Memory B cell (primary cell): Measurements from ENCODE around the gene BCOR.
A peak's percentile ranks its signal among the peaks of the same experiment; 100 is the strongest.

Experiments used
- ATAC-seq: fragments of 150-1000 bp; cut with Tn5 transposase; 2 replicates; pipeline ENCODE4 v1.10.0; 2021; ENCODE audit warnings: low read depth, mild to moderate bottlenecking, moderate library complexity
- DNase-seq, 2 donors: peaks; one replicate each; pipeline ENCODE4 v3.0.0; 2022; ENCODE audit warnings: low spot score in 2 of 2
- H3K27ac Mint-ChIP-seq: one replicate; pipeline ENCODE4 v1.8.0; 2022; ENCODE audit warnings: mild to moderate bottlenecking, moderate library complexity, mixed read lengths
- H3K27me3 Mint-ChIP-seq: one replicate; pipeline ENCODE4 v1.8.0; 2022; ENCODE audit warnings: mixed read lengths
- H3K36me3 Mint-ChIP-seq: one replicate; pipeline ENCODE4 v1.8.0; 2022; ENCODE audit warnings: mild to moderate bottlenecking, mixed read lengths
- H3K4me1 Mint-ChIP-seq: one replicate; pipeline ENCODE4 v1.8.0; 2022; ENCODE audit warnings: mixed read lengths
- H3K4me3 Mint-ChIP-seq: one replicate; pipeline ENCODE4 v1.8.0; 2022; ENCODE audit warnings: mild to moderate bottlenecking, moderate library complexity, mixed read lengths
- H3K9me3 Mint-ChIP-seq: one replicate; pipeline ENCODE4 v1.8.0; 2022; ENCODE audit warnings: mixed read lengths

BCOR gene

GRCh38 chrX:40106676-40107290 lies 9.0 kb upstream of the BCOR start:
- H3K27me3 Mint-ChIP-seq, result no peaks in the 10 kb centered on the region
- no peaks in the 10 kb centered on the region for H3K36me3 Mint-ChIP-seq
- peak overlapping the region; percentile 38 for H3K27ac Mint-ChIP-seq
- peaks cover 5% of the 10 kb centered on the region for H3K4me1 Mint-ChIP-seq
- no peak for DNase-seq
- no peak for ATAC-seq
- peak overlapping the region; percentile 87 for H3K4me3 Mint-ChIP-seq
- no peaks in the 10 kb centered on the region for H3K9me3 Mint-ChIP-seq

GRCh38 chrX:40105835-40106675 lies 8.3 kb upstream of the BCOR start:
- H3K4me1 Mint-ChIP-seq, result peaks cover 5% of the 10 kb centered on the region
- H3K27me3 Mint-ChIP-seq, result no peaks in the 10 kb centered on the region
- ATAC-seq (peak; percentile 42), DNase-seq (peak; percentile 35 to 38)
- no peaks in the 10 kb centered on the region for H3K36me3 Mint-ChIP-seq
- H3K27ac Mint-ChIP-seq, result peak overlapping the region; percentile 38
- H3K4me3 Mint-ChIP-seq, result peak overlapping the region; percentile 87
- no peaks in the 10 kb centered on the region for H3K9me3 Mint-ChIP-seq

- Mint-ChIP-seq H3K36me3 (no peaks in the 10 kb centered on the region), H3K27me3 (no peaks in the 10 kb centered on the region), H3K27ac (peak overlapping the region; percentile 35), H3K9me3 (no peaks in the 10 kb centered on the region), H3K4me1 (peaks cover 5% of the 10 kb centered on the region), H3K4me3 (peak overlapping the region; percentile 85)
- DNase-seq (peak in 1 of 2 donors; percentile 29), ATAC-seq (peak; percentile 48)
Observed at GRCh38 chrX:40104985-40105834, 7.5 kb upstream of the BCOR start.

- Mint-ChIP-seq H3K36me3 (no peaks in the 10 kb centered on the region), H3K9me3 (no peaks in the 10 kb centered on the region), H3K4me3 (peak overlapping the region; percentile 37), H3K4me1 (peaks cover 5% of the 10 kb centered on the region), H3K27ac (no peak overlapping the region), H3K27me3 (no peaks in the 10 kb centered on the region)
- peak; percentile 28 for ATAC-seq
- DNase-seq, result peak in 1 of 2 donors; percentile 28
Observed at GRCh38 chrX:40104630-40104984, 6.8 kb upstream of the BCOR start.

GRCh38 chrX:40103565-40104323 lies 6.0 kb upstream of the BCOR start:
- H3K4me1 Mint-ChIP-seq, result peaks cover 8% of the 10 kb centered on the region
- H3K9me3 Mint-ChIP-seq, result no peaks in the 10 kb centered on the region
- no peak overlapping the region for H3K4me3 Mint-ChIP-seq
- no peak overlapping the region for H3K27ac Mint-ChIP-seq
- H3K36me3 Mint-ChIP-seq, result no peaks in the 10 kb centered on the region
- ATAC-seq (no peak), DNase-seq (no peak)
- no peaks in the 10 kb centered on the region for H3K27me3 Mint-ChIP-seq

- no peaks in the 10 kb centered on the region for H3K36me3 Mint-ChIP-seq
- no peaks in the 10 kb centered on the region for H3K27me3 Mint-ChIP-seq
- H3K27ac Mint-ChIP-seq, result no peak overlapping the region
- H3K4me3 Mint-ChIP-seq, result peak overlapping the region; percentile 14
- H3K4me1 Mint-ChIP-seq, result peaks cover 6% of the 10 kb centered on the region
- DNase-seq (no peak), ATAC-seq (no peak)
- no peaks in the 10 kb centered on the region for H3K9me3 Mint-ChIP-seq
Observed at GRCh38 chrX:40102393-40103381, 4.9 kb upstream of the BCOR start.

- Mint-ChIP-seq H3K27me3 (no peaks in the 10 kb centered on the region), H3K36me3 (no peaks in the 10 kb centered on the region), H3K4me1 (peaks cover 2% of the 10 kb centered on the region), H3K9me3 (no peaks in the 10 kb centered on the region), H3K4me3 (no peak overlapping the region), H3K27ac (no peak overlapping the region)
- DNase-seq, result no peak
- no peak for ATAC-seq
Observed at GRCh38 chrX:40101430-40101802, 3.7 kb upstream of the BCOR start.

- DNase-seq (no peak), ATAC-seq (no peak)
- Mint-ChIP-seq H3K36me3 (no peaks in the 10 kb centered on the region), H3K4me1 (peaks cover 2% of the 10 kb centered on the region), H3K27ac (peak overlapping the region; percentile 92), H3K9me3 (no peaks in the 10 kb centered on the region), H3K4me3 (no peak overlapping the region), H3K27me3 (no peaks in the 10 kb centered on the region)
Observed at GRCh38 chrX:40100537-40101429, 3.0 kb upstream of the BCOR start.

GRCh38 chrX:40100141-40100536 lies 2.4 kb upstream of the BCOR start:
- no peaks in the 10 kb centered on the region for H3K27me3 Mint-ChIP-seq
- H3K36me3 Mint-ChIP-seq, result no peaks in the 10 kb centered on the region
- DNase-seq, result no peak
- no peaks in the 10 kb centered on the region for H3K9me3 Mint-ChIP-seq
- peaks cover 5% of the 10 kb centered on the region for H3K4me1 Mint-ChIP-seq
- no peak for ATAC-seq
- H3K27ac Mint-ChIP-seq, result peak overlapping the region; percentile 92
- no peak overlapping the region for H3K4me3 Mint-ChIP-seq

- H3K4me1 Mint-ChIP-seq, result peaks cover 8% of the 10 kb centered on the region
- H3K27me3 Mint-ChIP-seq, result no peaks in the 10 kb centered on the region
- ATAC-seq, result peak; percentile 33
- H3K36me3 Mint-ChIP-seq, result no peaks in the 10 kb centered on the region
- H3K27ac Mint-ChIP-seq, result peak overlapping the region; percentile 92
- H3K4me3 Mint-ChIP-seq, result peak overlapping the region; percentile 93
- DNase-seq, result peak; percentile 40 to 43
- no peaks in the 10 kb centered on the region for H3K9me3 Mint-ChIP-seq
Observed at GRCh38 chrX:40099055-40099958, 1.5 kb upstream of the BCOR start.

- H3K4me3 Mint-ChIP-seq, result peak overlapping the region; percentile 93
- peaks cover 14% of the 10 kb centered on the region for H3K4me1 Mint-ChIP-seq
- peak overlapping the region; percentile 92 for H3K27ac Mint-ChIP-seq
- no peaks in the 10 kb centered on the region for H3K9me3 Mint-ChIP-seq
- H3K36me3 Mint-ChIP-seq, result no peaks in the 10 kb centered on the region
- ATAC-seq (peak; percentile 44), DNase-seq (peak in 1 of 2 donors; percentile 46)
- no peaks in the 10 kb centered on the region for H3K27me3 Mint-ChIP-seq
Observed at GRCh38 chrX:40098264-40099054, 701 bp upstream of the BCOR start.
